Osteocyte (in vitro differentiated cells): ENCODE results near the gene RFC5. TPM values are rescaled to one million over a fixed set of nuclear protein-coding genes. Genes with fewer than 3 reads are reported as not detected.

ENCODE experiments used
- DNase-seq: peaks from one replicate; pipeline ENCODE4 v3.0.0; 2021; ENCODE audit warnings: mixed read lengths; ENCODE audit not compliant: unreplicated experiment; ENCODE audit errors: extremely low spot score
- H3K27ac Mint-ChIP-seq: one replicate; pipeline ENCODE4 v1.8.0; 2021; ENCODE audit warnings: mild to moderate bottlenecking, mixed read lengths; ENCODE audit not compliant: unreplicated experiment
- H3K27me3 Mint-ChIP-seq: one replicate; pipeline ENCODE4 v1.8.0; 2021; ENCODE audit warnings: mixed read lengths; ENCODE audit not compliant: unreplicated experiment
- H3K36me3 Mint-ChIP-seq: one replicate; pipeline ENCODE4 v1.8.0; 2021; ENCODE audit warnings: mixed read lengths; ENCODE audit not compliant: unreplicated experiment
- H3K4me1 Mint-ChIP-seq: one replicate; pipeline ENCODE4 v1.8.0; 2021; ENCODE audit warnings: mixed read lengths; ENCODE audit not compliant: unreplicated experiment
- H3K4me3 Mint-ChIP-seq: one replicate; pipeline ENCODE4 v1.8.0; 2021; ENCODE audit warnings: mild to moderate bottlenecking, moderate library complexity, mixed read lengths; ENCODE audit not compliant: unreplicated experiment
- H3K9me3 Mint-ChIP-seq: one replicate; pipeline ENCODE4 v1.8.0; 2021; ENCODE audit warnings: mixed read lengths; ENCODE audit not compliant: unreplicated experiment
- CTCF ChIP-seq: fragments of 200-600 bp; sonication (generic); IDR thresholded peaks from 2 replicates; pipeline ENCODE4 v1.5.0; 2021; ENCODE audit warnings: antibody characterized with exemption, mild to moderate bottlenecking, moderate library complexity
- total RNA-seq: library from RNA; stranded (reverse); gene quantifications from 2 replicates; pipeline ENCODE4 v1.2.1, GENCODE V29; 2021

RFC5 gene
- total RNA-seq, 1 donor from 2014 or later: 13.2 TPM

- no peak overlapping the region for H3K4me3 Mint-ChIP-seq
- no peaks in the 10 kb centered on the region for H3K27me3 Mint-ChIP-seq
- H3K27ac Mint-ChIP-seq: no peak overlapping the region
- DNase-seq: no peak
- TF ChIP-seq CTCF: no peak
- H3K9me3 Mint-ChIP-seq: no peaks in the 10 kb centered on the region
- H3K36me3 Mint-ChIP-seq: peaks cover 63% of the 10 kb centered on the region
- no peaks in the 10 kb centered on the region for H3K4me1 Mint-ChIP-seq
These were observed 17.4 kb downstream of the RFC5 start for GRCh38 chr12:118033902-118034301.

- H3K27ac Mint-ChIP-seq: no peak overlapping the region
- DNase-seq: no peak
These were observed 18.1 kb downstream of the RFC5 start for GRCh38 chr12:118034429-118035189.

GRCh38 chr12:118035190-118036041 lies 18.9 kb downstream of the RFC5 start:
- H3K36me3 Mint-ChIP-seq: peaks cover 57% of the 10 kb centered on the region
- no peaks in the 10 kb centered on the region for H3K9me3 Mint-ChIP-seq
- H3K27ac Mint-ChIP-seq: no peak overlapping the region
- no peak for TF ChIP-seq CTCF
- no peaks in the 10 kb centered on the region for H3K27me3 Mint-ChIP-seq
- no peaks in the 10 kb centered on the region for H3K4me1 Mint-ChIP-seq
- no peak overlapping the region for H3K4me3 Mint-ChIP-seq
- no peak for DNase-seq

More at GRCh38 chr12:118034429-118035189, 18.1 kb downstream of the RFC5 start:
- Mint-ChIP-seq H3K4me3 (no peak overlapping the region), H3K9me3 (no peaks in the 10 kb centered on the region), H3K27me3 (no peaks in the 10 kb centered on the region), H3K36me3 (peaks cover 62% of the 10 kb centered on the region), H3K4me1 (no peaks in the 10 kb centered on the region)
- TF ChIP-seq CTCF: peak; percentile 38

GRCh38 chr12:118036672-118037411 lies 20.3 kb downstream of the RFC5 start:
- Mint-ChIP-seq H3K36me3 (peaks cover 59% of the 10 kb centered on the region), H3K9me3 (no peaks in the 10 kb centered on the region), H3K27ac (no peak overlapping the region), H3K27me3 (no peaks in the 10 kb centered on the region), H3K4me3 (no peak overlapping the region), H3K4me1 (no peaks in the 10 kb centered on the region)
- TF ChIP-seq CTCF: no peak
- DNase-seq: no peak
